ENCODE data around the gene ARHGEF39.

The ARHGEF39 gene

GRCh38 chr9:35690614-35691333 lies 25.8 kb upstream of the ARHGEF39 start:
- DNase-seq = no peak

DNA sequence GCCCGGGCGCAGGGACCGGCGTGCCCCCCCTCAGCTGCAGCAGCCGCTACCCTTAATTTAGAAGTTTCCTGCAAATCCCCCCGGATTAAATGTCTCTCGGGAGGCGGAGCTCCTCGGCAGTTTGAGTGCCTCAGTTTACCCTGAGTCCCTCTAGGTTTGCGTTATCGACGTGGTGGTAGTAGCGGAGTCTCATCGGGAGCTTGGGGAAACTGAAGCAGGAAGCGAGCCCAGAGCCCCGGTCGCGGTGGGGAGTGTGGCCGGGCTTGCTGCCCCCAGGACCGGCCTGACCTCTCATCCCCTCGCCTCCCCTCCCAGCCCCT lies 25.3 kb upstream of the ARHGEF39 start:
- DNase-seq = no peak

GRCh38 chr9:35689542-35690293 lies 24.7 kb upstream of the ARHGEF39 start, which contains the start of gene TPM2:
Gene TPM2, minus strand, starts transcription at chr9:35689925. Its CDS starts 108 bp downstream, at chr9:35689817.
- no peak for DNase-seq

DNA sequence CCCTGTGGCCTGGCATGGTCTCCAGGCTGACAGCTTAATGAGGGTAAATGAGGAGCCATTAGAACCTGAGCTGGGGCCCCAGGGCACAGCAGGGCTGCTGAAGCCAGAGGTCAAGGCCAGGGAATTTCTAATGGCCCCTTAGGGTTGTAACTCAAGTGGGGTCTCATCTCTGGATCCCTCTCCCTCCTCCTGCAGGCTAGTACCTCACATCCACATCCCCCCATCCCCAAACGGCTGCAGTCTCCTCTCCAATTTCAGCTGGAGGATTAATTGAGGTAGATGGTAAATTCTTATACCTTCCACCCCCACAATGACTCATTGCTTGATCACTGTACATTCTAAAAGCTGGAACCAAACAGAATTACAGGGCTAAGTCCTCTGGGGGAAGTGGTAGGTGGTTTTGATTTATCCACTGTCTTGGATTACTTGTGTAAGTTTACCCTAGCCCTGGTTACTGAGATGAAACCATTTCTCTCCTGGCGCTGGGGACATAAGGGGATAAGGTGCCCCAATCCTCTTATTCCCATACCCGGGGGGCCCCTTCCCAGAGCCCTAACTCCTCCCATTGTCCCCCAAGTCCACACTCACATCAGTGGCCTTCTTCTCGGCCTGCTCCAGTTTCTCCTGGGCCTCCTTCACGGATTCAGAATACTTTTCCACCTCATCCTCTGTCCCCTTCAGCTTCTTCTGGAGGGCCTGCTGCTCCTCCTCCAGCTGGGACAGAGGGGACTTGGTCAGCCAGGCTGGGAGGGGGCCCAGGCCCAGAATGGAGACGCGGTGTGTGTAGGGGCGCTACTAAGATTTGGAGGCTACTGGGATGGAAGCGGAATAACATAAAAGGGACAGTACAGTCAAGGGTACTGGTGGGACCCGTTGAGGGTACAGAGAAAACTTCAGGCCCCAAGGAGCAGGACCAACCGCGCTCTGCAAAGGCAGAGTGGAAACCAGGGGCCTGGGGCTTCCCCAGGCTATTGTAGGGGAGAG lies 23.9 kb upstream of the ARHGEF39 start:
- no peak for DNase-seq

- DNase-seq = no peak
These were observed 23.1 kb upstream of the ARHGEF39 start for GRCh38 chr9:35687972-35688557.

DNA sequence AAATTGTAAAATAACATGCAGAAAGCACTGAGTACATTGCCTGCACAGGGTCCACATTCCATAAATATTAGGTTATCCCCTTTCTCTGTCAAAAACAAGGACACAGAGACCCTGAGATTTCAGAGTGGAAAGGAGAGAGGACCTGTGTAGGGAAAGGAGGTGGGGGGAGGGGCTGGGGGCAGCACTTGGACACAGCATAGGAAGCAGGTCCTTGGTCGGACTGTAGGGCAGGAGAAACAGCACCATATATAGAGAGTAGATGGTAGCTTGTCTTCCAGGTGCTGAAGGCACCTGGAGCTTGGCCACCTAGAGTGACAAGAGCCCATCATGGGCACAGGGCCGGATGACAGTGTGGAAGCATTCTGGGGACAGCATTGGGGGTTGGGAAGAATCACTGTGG lies 22.3 kb upstream of the ARHGEF39 start:
- no peak for DNase-seq

GRCh38 chr9:35686222-35687203 lies 21.5 kb upstream of the ARHGEF39 start:
- DNase-seq = no peak

- no peak for DNase-seq
These were observed 20.5 kb upstream of the ARHGEF39 start for GRCh38 chr9:35685506-35685905.

GRCh38 chr9:35684921-35685320 lies 19.9 kb upstream of the ARHGEF39 start:
- DNase-seq = no peak

GRCh38 chr9:35683323-35683722 lies 18.3 kb upstream of the ARHGEF39 start:
- DNase-seq = no peak

GRCh38 chr9:35682520-35683315 lies 17.7 kb upstream of the ARHGEF39 start:
- DNase-seq = no peak

DNA sequence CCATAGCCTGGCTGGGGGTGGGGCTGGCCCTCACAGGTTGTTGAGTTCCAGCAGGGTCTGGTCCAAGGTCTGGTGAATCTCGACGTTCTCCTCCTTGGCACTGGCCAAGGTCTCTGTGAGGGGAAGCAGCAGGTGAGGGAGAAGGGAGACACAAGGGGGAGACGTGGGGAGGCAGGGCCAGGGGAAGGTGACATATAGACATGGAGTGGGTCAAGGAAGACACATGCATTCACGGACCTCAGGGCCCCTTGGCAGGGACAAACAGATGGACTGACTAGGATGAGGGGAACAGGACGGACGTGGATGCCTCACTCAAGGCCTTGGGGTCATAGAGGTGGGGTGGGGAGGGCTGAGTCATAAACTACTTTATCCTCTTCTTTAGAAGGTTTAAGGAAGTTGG lies 17.1 kb upstream of the ARHGEF39 start:
- DNase-seq = no peak

- no peak for DNase-seq
These were observed 16.5 kb upstream of the ARHGEF39 start for GRCh38 chr9:35681341-35682002.

DNA sequence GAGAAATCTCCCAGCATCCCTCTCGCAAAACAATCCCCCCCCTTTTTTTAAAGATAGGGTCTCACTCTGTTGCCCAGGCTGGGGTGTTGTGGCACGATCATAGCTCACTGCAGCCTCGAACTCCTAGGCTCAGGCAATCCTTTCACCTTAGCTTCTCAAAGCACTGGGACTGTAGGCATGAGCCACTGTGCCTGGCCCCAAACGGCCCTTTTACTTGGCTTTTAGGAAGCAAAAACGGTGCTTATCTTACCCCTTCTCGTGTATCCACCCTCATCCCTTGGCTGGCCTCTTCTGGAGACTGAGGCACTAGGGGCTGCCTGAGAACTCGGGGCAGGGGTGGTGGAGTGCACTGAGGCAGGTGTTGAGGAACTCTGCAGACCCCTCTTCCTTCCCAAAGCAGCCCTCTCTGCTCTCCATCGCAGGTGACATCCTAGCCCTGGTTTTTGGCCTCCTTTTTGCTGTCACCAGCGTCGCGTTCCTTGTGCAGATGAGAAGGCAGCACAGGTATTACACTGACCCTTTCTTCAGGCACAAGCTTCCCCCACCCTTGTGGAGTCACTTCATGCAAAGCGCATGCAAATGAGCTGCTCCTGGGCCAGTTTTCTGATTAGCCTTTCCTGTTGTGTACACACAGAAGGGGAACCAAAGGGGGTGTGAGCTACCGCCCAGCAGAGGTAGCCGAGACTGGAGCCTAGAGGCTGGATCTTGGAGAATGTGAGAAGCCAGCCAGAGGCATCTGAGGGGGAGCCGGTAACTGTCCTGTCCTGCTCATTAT lies 15.5 kb upstream of the ARHGEF39 start:
- no peak for DNase-seq

GRCh38 chr9:35679766-35680330 lies 14.9 kb upstream of the ARHGEF39 start:
- no peak for DNase-seq

DNA sequence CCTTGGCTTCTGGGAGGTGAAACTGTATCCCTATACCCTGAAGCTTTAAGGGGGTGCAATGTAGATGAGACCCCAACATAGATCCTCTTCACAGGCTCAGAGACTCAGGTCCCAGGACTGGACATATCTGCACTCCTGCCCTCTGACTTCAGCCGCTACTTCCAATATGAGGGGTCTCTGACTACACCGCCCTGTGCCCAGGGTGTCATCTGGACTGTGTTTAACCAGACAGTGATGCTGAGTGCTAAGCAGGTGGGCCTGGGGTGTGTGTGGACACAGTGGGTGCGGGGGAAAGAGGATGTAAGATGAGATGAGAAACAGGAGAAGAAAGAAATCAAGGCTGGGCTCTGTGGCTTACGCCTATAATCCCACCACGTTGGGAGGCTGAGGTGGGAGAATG lies 14.1 kb upstream of the ARHGEF39 start:
- no peak for DNase-seq

- DNase-seq = no peak
These were observed 10.9 kb upstream of the ARHGEF39 start for GRCh38 chr9:35675732-35676392.

- no peak for DNase-seq
These were observed 10.2 kb upstream of the ARHGEF39 start for GRCh38 chr9:35675204-35675603.

- DNase-seq = no peak
These were observed 9.0 kb upstream of the ARHGEF39 start for GRCh38 chr9:35674025-35674361.

All from activated CD4-positive, CD25-positive, alpha-beta regulatory T cell (primary cell).